Limb (tissue), 2 donors: Measurements from ENCODE around the gene BGLAP.
A peak's percentile ranks its signal among the peaks of the same experiment; 100 is the strongest.

ENCODE experiments used
- DNase-seq, 2 donors: peaks; one replicate each; pipeline ENCODE4 v3.0.0-alpha.2; 2016; ENCODE audit errors: extremely low spot score in 2 of 2

The BGLAP gene

DNA sequence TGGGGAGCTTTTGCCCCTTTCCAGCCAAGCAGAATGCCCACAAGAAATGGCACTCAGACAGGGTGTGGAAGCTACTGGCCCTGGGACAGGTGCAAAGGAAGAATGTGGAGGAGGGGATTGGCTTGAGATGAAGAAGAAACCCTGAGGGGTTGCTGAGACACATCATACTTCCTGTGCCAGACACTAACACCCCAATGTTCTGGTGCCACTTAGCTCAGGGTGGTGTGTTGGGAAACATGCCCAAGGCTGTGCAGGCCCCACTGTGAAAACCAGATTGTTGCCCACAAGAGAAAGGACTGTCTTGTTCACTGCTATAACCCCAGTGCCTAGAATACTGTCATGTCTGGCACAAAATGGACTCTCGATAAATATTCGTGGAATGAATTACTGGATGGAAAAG lies 15.7 kb downstream of the BGLAP start:
- no peak for DNase-seq

DNA sequence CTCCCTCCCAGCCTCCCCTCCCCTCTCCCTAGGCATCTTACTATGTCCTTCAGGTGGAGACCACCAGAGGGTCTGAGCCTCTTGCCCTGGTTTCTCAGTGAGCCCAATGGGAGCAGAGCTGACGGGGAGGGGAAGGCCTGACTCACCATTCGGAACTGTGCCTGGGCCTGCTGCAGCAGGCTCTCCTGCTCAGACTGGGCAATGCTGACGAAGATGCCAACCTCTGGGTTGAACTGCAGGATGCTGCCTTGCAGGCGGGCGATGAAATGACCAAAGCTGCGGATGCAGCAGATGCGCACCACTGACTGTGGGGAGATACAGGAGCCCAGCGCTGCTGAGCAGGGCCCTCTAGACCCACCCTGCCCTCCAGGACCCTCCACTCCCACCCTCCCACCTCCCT lies 16.9 kb downstream of the BGLAP start:
- no peak for DNase-seq

DNA sequence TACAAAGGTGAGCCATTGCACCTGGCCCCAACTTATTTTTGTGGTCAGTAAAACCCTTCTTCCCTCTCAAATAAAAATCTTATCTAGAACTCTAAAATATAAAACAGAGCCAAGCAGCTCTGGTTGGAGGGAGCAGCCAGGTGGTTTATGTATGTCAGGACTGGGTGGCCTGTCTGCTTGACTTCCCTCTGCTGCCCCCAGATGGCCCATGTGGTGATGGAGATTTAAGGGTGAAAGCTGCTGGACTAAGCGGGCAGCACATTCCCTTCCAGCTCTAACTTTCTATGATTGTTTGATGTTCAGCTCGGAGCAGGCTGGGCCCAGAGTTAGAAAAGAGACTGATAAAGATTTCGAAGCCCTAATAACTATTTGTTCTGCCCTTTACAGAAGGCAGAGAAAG lies 17.8 kb downstream of the BGLAP start:
- no peak for DNase-seq

DNA sequence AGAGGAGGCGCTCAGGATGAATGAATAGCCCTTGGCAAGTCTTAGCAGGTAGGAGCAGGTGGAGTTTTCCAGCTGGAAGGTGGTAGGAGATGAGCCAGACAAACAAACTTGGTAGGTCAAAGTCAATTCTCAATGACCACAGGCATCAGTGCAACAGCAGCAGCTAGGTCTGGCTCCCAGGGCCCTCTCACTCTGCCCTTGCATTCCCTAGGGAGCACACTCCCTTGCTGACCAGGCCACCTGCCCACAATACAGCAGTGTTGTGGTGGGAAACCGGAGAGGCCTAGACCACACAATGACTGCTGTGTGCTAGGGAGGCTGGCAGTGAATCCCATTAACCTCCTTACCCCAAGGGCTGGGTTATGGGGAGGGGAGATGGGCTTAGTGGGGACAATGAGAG lies 18.9 kb downstream of the BGLAP start:
- no peak for DNase-seq

DNA sequence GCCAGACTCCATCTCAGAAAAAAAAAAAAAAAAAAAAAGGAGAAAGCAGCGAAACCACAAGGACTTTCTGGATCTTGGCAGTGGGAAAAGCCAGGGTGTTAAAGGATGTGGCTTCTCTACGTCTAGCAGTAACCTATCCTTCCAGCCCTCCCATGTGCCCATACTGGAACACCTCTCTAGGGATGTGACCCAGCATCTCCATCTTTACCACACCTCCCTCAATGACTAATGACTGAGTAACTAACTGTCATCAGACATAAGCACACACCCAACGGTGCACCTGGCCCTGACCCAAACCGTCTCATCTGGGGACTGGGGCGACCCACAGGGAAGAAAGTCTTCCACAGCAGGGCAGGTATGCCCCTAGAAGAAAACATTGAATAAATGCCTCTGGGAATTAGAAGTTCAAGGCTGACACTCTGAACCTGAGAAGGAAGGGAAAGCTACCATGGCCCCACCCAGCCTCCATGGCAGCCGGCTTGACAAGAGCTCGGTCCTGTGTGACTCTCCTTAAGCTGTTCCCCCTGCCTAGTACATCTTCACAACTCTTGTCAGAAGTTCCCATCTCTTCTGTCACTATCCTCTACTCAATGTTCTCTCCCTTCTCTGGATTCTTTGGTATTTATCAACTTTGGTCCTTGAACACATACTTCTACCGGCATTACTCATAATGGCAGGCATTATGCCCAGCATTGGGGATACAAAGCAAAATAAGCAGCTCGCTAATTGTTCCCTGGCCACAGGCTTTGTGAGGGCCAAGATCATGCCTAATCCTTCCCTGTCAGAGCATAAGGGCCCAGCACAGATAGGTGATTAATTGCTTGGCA lies 20.7 kb downstream of the BGLAP start:
- DNase-seq: no peak

DNA sequence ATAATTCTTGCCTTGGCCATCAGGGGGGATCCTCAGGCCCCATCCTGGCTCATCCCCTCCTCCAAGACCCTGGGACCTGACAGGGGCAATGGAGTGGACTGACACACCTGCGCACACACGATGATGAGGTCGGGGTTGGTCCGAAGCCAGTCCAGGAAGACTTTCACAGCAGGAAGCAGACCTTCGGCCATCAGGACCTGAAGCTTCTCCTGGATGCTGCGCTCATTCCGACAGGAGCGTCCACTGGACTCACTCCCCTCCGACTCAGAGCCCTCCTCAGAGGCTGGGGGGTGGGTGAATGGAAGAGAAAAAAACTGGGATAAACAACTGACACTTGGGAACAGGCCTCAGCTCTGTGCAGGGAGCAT lies 21.3 kb downstream of the BGLAP start:
- DNase-seq: no peak

DNA sequence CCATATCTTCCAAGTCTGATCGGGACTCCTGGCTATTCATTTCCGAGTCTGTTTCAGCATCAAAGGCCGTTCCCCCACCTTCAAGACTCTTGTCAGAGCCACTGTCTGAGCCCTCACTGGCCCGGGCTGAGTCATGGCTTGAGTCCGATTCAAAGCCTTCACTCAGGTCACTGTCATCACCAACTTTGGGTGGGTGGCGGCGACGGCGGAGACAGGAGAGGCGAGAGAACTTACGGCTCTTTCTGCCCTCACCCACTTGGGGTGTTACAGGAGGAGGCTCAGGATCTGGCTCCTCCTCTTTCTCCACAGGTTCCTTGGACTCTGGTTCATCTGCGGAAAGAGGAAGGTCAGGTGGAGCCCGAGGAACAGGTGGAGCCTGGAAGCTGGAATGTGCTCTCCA lies 24.1 kb downstream of the BGLAP start:
- no peak for DNase-seq

DNA sequence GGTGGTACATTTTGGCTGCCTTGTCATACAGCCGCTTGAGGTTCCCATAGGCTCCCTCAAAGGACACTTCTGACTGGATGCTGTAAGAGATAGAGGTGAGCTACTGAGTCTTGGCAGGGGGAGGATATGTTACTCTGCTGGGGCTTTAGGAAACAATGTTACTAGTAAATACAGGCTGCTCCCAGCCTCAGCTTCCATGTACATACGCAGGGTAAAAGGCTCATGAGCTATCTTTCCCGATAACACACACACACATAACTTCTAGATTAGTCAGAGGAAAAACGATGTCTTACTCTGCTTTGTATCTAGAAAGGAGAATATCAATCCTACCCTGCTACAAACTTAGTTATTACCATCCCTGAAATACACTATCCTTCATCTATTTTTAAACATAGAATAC lies 26.4 kb downstream of the BGLAP start:
- no peak for DNase-seq

DNA sequence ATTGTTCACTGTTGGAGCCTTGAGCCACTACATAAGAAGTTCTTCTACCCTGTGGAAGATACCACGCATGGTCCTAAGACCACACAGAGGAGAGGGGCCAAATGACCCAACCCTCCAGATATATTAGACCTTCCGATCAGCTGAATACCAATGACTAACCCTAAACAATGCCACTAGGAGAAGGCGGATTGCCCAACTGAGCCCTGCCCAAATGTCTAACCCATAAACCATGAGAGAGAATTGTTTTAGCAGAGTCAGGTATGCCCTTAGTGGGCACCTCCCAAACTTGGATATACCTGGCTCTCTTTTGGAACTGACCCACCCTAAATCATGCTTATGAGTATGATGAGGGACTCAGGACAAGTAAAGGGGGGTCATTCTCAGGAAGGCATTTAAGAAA lies 28.3 kb downstream of the BGLAP start:
- no peak for DNase-seq

DNA sequence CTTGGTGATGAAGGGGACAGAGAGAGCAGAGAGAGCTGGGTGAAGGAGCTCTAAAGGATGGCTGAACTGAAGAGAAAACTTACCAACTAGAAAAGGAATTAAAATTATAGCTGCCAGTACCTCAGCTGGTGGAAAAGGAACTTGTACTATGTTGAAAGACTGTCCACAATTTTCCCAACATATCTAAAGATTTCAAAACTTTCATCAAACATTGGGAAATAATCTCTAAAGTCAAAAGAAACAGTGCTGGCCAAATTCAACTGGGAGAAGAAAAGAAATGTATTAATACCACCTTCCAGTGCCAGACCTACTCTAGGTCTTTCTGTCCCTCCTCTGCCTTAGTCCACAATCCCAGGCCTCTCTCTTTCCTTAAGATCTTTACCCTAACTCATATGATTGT lies 34.5 kb downstream of the BGLAP start:
- no peak for DNase-seq

DNA sequence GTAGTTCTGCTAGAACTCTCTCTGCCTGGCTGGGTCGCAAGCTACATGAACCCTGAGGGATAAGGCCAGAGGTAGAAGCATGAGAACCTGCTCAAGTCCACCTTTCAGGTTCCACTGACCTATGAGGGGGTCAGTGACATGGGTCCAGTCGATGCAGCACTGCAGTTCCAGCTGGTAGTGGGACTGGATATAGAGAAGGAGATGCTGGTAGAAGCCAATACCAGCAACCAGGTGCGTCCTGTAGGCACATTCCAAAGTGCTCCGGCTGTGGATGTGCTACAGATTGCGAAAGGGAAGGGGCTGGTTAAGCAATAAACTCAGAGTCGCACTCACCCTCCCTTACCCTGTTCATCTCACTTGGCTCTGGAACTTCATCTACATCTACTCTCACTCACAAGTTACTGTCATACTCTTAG lies 35.0 kb downstream of the BGLAP start:
- DNase-seq: no peak

DNA sequence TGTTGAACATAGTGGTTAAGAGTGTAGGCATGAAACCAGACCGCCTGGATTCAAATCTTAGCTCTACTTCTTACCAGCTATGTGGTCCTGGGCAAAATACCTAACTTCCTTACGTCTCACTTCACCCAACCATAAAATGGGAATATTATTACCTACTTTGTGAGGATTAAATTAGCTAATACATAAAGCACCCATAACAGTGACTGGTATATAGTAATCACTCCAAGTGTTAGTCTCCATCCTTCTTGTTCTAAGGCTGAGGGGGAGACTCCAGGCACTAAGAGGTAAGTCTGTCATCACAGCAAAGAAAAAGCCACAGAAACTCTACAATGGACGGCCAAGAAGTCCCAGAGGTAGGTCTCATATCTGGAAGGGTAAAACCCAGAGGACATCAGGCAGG lies 37.9 kb downstream of the BGLAP start:
- no peak for DNase-seq

DNA sequence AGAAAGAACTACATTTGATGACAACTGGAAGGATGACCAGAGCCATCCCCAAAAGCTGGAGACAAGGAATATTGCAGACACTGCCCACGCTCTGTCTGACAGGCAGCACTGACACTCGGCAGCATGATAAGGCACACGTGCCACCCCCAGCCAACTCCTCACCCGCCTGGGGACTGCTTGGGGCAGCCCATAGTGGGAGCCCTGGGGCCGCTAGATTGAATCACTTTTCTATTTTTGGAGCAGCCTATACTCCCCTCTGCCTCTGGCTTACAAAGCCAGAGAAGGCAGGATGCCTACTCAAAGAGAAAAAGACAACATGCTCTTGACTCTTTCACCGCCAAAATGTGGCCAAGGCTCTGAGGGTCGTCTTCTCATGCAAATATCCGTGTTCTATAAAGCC lies 39.3 kb downstream of the BGLAP start:
- peak in 1 of 2 donors; percentile 3 for DNase-seq

DNA sequence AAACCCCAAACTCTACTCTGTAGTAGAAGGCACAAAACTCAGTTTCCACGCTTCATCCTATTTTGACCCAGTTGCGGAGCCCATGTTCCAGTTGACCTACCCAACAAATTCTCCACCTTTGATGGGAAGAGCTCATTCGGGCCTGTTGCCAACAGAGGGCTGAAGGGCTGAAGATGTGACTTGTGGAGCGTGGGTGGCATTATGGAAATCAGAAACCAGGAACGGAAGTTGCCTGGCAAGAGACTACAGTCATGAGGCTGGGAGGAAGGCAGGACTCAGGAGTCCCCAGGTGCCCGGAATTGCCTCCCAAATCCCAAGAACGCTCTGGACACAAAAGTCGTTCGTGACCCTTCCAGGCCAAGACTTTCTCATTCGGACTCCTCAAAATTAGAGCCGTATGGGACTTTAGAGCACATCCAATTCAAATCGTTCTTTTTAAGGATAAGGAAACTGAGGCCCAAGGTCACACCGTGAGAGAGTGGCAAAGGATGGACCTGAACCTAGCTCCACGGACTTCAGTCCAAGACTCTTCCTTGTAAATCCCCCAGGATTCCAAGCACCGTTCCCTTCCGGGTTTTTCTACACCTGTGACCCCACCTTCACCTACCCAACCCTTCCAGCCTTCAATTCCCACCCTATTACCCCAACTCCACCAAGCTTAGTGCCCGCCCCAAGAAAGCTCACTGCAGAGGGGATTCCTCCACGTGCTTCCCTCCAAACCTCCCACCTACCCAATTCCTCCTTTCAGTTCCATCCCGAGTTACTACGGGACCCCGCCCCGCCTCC lies 39.9 kb downstream of the BGLAP start:
- no peak for DNase-seq

DNA sequence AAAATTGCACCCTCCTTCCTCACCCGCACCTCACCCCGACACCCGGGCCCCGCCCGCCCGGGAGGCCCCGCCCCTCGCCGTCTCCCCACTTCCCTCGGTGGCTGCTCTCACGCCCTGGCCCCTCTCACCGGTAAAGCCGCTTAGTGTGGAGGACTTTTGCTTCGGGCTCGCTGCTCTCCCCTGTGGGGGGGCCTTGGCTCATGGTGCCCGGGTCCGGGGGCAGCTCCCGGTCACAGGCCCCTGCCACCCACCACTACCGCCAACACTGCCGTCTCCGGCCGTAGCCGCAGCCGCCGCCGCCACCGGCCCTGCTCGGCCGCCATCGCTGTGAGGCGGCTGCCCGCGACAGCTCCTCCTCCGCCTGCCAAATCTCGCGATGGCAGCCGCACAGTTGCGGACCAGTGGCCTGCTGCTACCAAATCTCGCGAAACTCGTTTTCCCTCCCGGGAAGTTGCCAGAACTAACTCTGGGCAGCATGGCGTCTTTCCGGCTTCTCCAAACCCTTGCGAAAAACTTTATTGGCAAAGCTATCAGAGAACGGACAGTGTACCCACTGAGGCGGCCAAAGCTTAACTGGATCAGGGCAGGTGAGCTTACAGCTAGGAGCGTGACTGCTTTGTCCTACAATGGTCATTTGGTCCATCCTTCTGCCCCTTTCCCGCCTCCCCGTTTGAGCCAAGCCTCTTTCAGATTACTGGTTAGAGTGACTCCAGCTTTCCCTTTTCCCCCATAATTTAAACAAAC lies 40.7 kb downstream of the BGLAP start, which contains the start of gene SMG5:
Gene SMG5, minus strand, starts transcription at position 347 of the 744 bp plus-strand sequence. Its CDS starts 145 bp downstream, at position 202.
- DNase-seq: peak; percentile 96 to 98

DNA sequence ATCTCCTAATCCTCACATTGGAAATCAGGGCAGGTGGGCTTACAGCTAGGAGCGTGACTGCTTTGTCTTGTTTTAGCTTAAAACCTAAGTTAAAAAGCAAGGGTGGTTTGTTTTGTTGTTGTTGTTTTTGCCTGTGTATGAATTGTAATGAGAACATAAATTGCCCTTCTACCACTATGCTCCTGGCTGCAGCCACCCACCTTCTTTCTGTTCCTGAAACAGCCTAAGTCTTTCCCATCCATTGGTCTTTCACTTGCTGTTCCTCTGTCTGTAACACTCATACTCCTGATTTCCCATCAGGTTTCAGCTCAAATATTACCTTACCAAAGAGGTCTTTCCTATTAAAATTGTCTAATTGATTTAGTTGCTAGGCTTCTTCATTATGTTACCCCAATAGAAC lies 41.5 kb downstream of the BGLAP start:
- no peak for DNase-seq

DNA sequence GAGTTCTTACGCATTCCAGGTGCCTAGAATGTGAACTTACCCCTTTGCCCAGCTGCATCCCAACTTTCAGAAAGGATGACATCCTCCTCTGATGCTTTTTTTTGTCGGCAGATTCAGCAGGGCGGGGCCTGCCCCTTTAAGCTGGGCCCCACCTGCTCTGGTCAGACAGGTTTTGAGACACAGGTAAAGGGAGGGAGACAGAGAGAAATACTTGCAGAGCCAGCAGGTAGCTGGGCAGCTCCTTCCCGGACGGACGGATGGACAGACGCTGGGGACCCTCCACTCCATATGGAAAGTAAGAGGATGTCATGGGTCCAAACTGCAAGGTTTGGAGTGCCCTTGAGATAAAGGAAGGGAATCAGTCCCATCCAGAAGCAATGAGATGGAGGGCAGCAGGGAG lies 42.1 kb downstream of the BGLAP start, which contains the start of gene TMEM79:
Gene TMEM79, plus strand, starts transcription at position 214 of the 400 bp plus-strand sequence. CDS start 902 bp downstream, outside the sequence.
- no peak for DNase-seq

DNA sequence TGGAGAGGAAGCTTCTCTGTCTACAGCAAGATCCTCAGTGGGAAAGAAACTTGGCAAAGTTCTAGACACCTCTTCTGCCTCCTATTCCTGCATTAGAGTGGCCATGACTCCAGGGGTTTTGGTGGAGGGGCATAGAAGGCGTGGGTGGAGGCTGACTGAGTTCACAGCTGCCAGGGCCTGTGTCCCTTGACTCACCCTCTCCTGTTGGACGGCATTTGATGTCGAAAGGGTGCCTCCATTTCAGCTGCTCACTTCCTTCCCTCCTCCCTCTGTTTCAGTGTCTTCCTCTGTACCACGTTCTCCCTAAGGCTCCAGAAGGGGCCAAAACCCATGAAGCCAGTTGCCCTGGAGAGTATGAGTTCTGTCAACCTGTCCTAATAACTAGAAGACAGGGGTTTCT lies 42.8 kb downstream of the BGLAP start:
- DNase-seq: no peak

DNA sequence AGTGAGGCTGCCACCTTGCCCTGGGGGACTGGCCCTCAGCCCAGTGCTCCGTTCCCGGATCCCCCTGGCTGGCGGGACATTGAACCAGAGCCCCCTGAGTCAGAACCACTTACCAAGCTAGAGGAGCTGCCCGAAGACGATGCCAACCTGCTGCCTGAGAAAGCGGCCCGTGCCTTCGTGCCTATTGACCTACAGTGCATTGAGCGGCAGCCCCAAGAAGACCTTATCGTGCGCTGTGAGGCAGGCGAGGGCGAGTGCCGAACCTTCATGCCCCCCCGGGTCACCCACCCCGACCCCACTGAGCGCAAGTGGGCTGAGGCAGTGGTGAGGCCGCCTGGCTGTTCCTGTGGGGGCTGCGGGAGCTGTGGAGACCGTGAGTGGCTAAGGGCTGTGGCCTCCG lies 43.5 kb downstream of the BGLAP start:
- no peak for DNase-seq

DNA sequence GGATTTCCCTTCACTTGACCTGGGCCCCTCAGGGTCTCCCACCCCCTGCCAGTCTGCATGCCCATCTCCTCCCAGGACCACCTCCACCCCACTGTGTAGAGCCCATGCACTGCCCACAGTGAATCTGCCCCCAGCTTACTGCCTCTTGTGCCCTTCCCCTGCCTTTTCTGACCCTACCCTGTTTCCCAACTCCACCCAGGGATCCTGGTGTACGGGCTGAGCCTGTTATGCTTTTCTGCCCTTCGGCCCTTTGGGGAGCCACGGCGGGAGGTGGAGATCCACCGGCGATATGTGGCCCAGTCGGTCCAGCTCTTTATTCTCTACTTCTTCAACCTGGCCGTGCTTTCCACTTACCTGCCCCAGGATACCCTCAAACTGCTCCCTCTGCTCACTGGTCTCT lies 44.1 kb downstream of the BGLAP start:
- DNase-seq: no peak

DNA sequence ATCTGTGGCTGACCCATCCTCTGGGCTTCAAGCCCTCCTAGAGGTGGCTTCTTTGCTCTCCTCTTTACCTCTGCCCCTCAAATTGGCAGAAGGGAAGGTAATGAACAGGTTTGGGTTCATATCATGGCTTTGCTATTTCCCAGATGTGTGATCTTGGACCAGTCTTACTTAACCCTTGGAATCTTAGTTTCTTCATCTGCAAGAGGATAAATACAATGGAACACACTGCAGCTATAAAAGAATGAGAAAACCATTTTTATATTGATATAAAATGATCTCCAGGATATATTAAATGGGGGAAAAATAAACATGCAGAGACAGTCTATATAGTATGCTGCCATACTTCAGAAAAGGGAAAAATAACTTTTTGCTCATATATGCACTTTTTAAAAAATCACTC lies 47.9 kb downstream of the BGLAP start:
- DNase-seq: no peak
